ENCODE data around the gene PAIP2B. TPM values are rescaled to one million over a fixed set of nuclear protein-coding genes. Genes with fewer than 3 reads are reported as not detected.
"Not testable (repeated sequence)": the region's sequence is repeated elsewhere in the genome, so short reads cannot be mapped to it uniquely, and the experiment has no call there.

The PAIP2B gene
- total RNA-seq, 1 donor from 2014 or later = 2.9 TPM

DNA sequence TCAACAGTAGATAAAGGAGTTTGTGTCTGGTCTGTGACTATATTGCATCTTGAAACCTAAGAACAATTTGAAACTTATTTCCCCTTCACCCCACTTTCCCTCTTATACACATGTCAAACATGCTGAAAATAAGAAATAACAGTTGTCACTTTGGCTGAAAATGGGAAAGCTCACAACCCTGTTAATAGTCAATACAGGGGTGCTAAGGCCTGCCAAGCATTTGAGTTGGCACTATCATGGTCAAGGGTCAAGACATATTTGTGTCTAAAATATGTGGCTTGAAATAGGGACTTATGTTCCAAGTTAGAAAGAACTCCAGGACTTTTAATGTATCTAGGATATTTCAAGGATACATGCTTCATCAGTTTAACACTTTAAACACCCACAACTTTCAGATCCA is 20.6 kb downstream of the PAIP2B start:
- TF ChIP-seq, protein P1, sequence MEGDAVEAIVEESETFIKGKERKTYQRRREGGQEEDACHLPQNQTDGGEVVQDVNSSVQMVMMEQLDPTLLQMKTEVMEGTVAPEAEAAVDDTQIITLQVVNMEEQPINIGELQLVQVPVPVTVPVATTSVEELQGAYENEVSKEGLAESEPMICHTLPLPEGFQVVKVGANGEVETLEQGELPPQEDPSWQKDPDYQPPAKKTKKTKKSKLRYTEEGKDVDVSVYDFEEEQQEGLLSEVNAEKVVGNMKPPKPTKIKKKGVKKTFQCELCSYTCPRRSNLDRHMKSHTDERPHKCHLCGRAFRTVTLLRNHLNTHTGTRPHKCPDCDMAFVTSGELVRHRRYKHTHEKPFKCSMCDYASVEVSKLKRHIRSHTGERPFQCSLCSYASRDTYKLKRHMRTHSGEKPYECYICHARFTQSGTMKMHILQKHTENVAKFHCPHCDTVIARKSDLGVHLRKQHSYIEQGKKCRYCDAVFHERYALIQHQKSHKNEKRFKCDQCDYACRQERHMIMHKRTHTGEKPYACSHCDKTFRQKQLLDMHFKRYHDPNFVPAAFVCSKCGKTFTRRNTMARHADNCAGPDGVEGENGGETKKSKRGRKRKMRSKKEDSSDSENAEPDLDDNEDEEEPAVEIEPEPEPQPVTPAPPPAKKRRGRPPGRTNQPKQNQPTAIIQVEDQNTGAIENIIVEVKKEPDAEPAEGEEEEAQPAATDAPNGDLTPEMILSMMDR (IDR thresholded peaks at IDR 0.05; ENCODE audit: insufficient read depth, low read length, poor library complexity, severe bottlenecking) = no peak
- no peak overlapping the region for H3K4me3 ChIP-seq (ENCODE audit: low read depth, low read length)

DNA sequence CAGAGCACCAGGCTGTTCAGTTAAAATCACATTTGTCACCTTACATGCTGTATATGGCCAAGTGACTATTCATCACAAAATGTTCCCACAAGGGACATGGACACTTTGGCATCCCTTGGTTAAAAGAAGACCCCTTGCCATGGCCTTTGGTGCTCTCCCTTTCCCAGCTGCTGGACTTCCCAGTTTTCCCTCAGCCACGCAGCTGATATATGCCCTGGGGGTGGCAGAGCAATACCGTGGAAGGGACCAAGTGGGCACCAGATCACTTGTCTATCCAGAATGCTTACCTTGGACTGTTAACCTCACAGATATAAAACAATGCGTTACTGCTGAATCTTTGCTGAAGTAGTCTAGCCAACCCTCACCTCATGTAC is 35.3 kb downstream of the PAIP2B start:
- TF ChIP-seq, protein P1 (IDR thresholded peaks at IDR 0.05; ENCODE audit: insufficient read depth, low read length, poor library complexity, severe bottlenecking) = no peak
- DNase-seq (ENCODE audit: low read depth) = no peak
- Histone ChIP-seq H3K36me3 (ENCODE audit: control insufficient read depth, insufficient read depth, low read length) (no peaks in the 10 kb centered on the region), H3K4me3 (ENCODE audit: low read depth, low read length) (no peak overlapping the region), H3K27me3 (ENCODE audit: control insufficient read depth, insufficient read depth, low read length) (no peaks in the 10 kb centered on the region)

More for the DNA sequence above, 20.6 kb downstream of the PAIP2B start:
- H3K36me3 ChIP-seq (ENCODE audit: control insufficient read depth, insufficient read depth, low read length) = no peaks in the 10 kb centered on the region
- no peaks in the 10 kb centered on the region for H3K27me3 ChIP-seq (ENCODE audit: control insufficient read depth, insufficient read depth, low read length)
- no peak for DNase-seq (ENCODE audit: low read depth)

DNA sequence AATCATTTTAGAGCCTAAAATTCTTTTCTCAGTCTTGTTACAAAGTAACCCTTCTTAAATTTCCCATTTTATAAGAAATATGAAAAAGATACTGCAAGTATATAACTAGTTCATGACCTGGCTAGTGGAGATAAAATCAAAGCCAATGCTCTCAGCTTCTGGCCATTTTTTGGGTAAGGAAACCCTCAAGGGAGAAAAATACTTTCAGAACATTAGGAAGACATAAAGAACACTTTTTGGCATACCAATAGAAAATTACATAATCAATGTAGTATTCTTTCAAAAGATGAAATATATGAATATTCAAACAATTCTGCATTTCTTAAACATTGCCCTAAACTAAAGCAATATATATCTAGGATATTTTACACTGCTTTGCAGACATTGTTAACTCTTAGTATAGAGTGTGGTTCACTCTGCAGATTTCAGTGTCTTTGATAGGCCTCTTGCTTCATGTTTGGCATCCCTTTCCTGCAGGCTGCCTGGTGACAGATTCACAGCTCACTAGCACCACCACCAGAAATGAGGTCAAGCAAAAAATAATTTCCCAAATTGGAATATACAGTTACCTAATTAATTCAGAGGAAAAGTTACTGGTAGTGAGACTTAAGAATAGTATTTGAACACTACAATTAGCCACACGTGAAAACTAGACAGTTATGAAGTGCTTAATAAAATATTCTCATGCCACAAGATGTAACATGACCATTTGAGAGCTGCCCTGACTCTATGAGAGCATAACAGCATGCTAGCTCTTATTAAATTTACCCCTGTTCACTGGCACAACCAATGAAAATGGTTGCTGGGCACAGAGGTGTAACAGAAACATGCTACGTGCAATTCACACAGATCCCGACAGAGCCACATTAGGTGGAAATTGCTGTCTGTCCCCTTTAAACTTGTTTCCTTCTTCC is 36.0 kb downstream of the PAIP2B start:
- Histone ChIP-seq H3K27me3 (ENCODE audit: control insufficient read depth, insufficient read depth, low read length) (no peaks in the 10 kb centered on the region), H3K4me3 (ENCODE audit: low read depth, low read length) (no peak overlapping the region), H3K36me3 (ENCODE audit: control insufficient read depth, insufficient read depth, low read length) (no peaks in the 10 kb centered on the region)
- TF ChIP-seq, protein P1 (IDR thresholded peaks at IDR 0.05; ENCODE audit: insufficient read depth, low read length, poor library complexity, severe bottlenecking) = no peak
- no peak for DNase-seq (ENCODE audit: low read depth)

DNA sequence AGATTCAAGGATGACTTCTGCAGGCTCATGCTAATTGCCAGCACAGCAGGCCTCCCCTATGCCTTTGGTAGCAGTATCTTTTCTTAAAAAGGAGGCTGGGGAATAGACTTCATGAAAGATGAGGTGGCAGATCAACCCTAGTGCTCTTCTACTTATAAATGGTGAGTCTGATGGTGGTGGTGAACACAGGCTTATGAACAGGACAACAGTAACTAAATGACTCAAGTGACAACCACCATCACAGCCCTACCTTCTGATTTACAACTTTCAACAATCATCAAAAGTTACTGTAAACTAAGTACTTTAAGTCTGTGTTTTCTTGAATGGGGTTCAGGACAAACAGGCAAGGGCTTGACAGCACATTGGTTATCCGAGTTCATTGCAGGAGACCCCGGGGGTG is 39.3 kb downstream of the PAIP2B start:
- DNase-seq (ENCODE audit: low read depth) = no peak
- TF ChIP-seq, protein P1 (IDR thresholded peaks at IDR 0.05; ENCODE audit: insufficient read depth, low read length, poor library complexity, severe bottlenecking) = no peak
- Histone ChIP-seq H3K27me3 (ENCODE audit: control insufficient read depth, insufficient read depth, low read length) (no peaks in the 10 kb centered on the region), H3K4me3 (ENCODE audit: low read depth, low read length) (no peak overlapping the region), H3K36me3 (ENCODE audit: control insufficient read depth, insufficient read depth, low read length) (no peaks in the 10 kb centered on the region)

DNA sequence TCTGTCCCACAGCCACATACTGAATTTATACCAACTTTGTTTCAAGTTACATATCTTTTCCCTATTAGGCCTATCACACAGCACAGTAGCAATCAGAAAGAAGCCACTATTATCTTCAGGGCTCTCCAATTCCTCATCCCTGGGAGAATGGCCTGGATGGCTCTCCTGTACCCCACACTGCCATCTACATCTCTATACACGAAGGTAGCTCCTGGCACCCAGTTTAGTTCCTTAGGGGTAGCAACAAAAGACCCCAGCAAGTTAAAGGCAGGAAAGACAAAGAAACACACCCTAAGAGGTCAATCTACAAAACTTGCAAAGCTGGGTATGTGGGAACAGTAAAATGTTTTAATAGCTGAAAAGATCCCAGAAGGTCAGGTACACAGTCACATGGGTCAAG is 39.9 kb downstream of the PAIP2B start:
- no peak for DNase-seq (ENCODE audit: low read depth)
- no peak overlapping the region for H3K4me3 ChIP-seq (ENCODE audit: low read depth, low read length)
- no peaks in the 10 kb centered on the region for H3K27me3 ChIP-seq (ENCODE audit: control insufficient read depth, insufficient read depth, low read length)
- TF ChIP-seq, protein P1 (IDR thresholded peaks at IDR 0.05; ENCODE audit: insufficient read depth, low read length, poor library complexity, severe bottlenecking) = no peak
- no peaks in the 10 kb centered on the region for H3K36me3 ChIP-seq (ENCODE audit: control insufficient read depth, insufficient read depth, low read length)

DNA sequence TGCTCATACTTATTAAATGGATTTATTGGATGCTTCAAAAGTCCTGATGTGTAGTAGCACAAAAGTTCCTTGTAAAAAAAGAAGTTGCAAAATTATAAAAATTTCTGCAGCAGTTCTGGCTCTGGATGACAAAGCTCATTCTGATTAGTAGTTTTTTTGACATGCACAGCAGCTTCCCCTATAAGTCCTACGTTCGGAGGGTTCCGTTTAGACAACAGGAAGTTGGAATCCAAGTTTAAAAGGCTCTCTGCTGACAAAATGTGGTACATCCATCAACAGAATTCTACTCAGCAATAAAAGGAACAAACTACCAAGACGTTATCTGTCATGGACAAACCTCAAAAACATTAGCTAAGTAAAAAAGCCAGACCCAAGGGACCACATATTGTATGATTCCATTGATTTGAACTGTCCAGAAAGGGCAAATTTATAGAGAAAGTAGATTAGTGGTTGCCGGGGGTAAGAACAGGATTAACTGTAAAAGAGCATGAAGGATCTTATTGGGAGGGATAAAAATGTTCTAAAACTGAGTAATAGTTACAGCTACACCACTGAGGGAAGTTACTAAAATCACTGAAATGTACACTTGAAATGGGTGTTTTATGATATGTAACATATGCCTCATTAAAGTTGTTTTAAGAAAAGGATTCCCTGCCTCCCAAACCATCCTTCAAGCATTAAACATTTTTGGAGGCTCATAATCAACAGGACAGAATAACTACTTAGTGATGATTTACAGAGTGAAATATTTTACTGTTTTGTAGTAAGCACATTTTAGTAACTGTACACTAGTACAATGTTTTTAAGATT is 43.4 kb downstream of the PAIP2B start:
- not testable (repeated sequence) for H3K27me3 ChIP-seq (ENCODE audit: control insufficient read depth, insufficient read depth, low read length); H3K4me3 ChIP-seq (ENCODE audit: low read depth, low read length); H3K36me3 ChIP-seq (ENCODE audit: control insufficient read depth, insufficient read depth, low read length); DNase-seq (ENCODE audit: low read depth)
